K562 (cell line): ENCODE results near the gene VPS13D. TPM values are rescaled to one million over a fixed set of nuclear protein-coding genes. Genes with fewer than 3 reads are reported as not detected.
"Not testable (repeated sequence)": the region's sequence is repeated elsewhere in the genome, so short reads cannot be mapped to it uniquely, and the experiment has no call there.

Experiments
- ATAC-seq: fragments of 200-7000 bp; cut with Tn5 transposase; 3 replicates; pipeline ENCODE4 v1.9.1; 2020; ENCODE audit warnings: moderate library complexity
- BruUV-seq: library from RNA; stranded (reverse); fragments of 400-500 nt; replicated peaks from 2 replicates; lab custom pipeline; 2021; lab: Mats Ljungman, UMichigan
- CTCF ChIA-PET: fragments of 300-600 bp; formaldehyde crosslinking; extraction: SDS; loops from one replicate; lab custom pipeline; 2021; ENCODE audit warnings: low intra/inter-chr PET ratio; lab: Yijun Ruan, JAX
- POLR2A ChIA-PET: fragments of 300-600, 350-650 bp; sonication (Branson Sonifier 250); formaldehyde crosslinking; extraction: SDS; loops from one replicate; lab custom pipeline; 2021; ENCODE audit warnings: antibody characterized with exemption, inconsistent platforms; lab: Yijun Ruan, JAX
- DNase-seq, 4 experiments: peaks; one replicate each; pipeline versions ENCODE4 v3.0.0 to v3.0.0-alpha.2; 2011 to 2018; ENCODE audit warnings: low spot score in 3 of 4, mixed read lengths in 3 of 4; ENCODE audit errors: extremely low read depth in 1 of 4
- FAIRE-seq: peaks from 2 replicates; lab custom pipeline; 2011; peaks lifted over from hg19 to GRCh38; lab: Jason Lieb, UNC
- H2AFZ ChIP-seq: 2 replicates; pipeline ENCODE4 v1.6.0; 2011; ENCODE audit warnings: low read depth, low read length, control low read depth, inconsistent platforms
- H3K27ac ChIP-seq: fragments of 200-600 bp; 3 replicates; pipeline ENCODE4 v1.8.0; 2011; ENCODE audit warnings: low read depth, mild to moderate bottlenecking, control low read depth, inconsistent platforms, low read length, moderate library complexity, mixed read lengths; ENCODE audit errors: extremely low read depth
- H3K27me3 ChIP-seq, 2 experiments: fragments of 300-600 bp in 1 of 2; 2 replicates in 1 of 2; 3 replicates in 1 of 2; pipeline versions ENCODE4 v1.6.0 to v1.8.0; 2011; ENCODE audit warnings: inconsistent platforms in 2 of 2, low read length in 2 of 2, mild to moderate bottlenecking in 1 of 2, mixed read lengths in 1 of 2, moderate library complexity in 1 of 2; ENCODE audit not compliant: control insufficient read depth in 2 of 2, insufficient read depth in 2 of 2
- H3K36me3 ChIP-seq: fragments of 300-600 bp; 3 replicates; pipeline ENCODE4 v1.8.0; 2011; ENCODE audit warnings: mild to moderate bottlenecking, low read length, inconsistent platforms; ENCODE audit not compliant: control insufficient read depth, insufficient read depth
- H3K4me1 ChIP-seq, 2 experiments: fragments of 200-600 bp in 1 of 2; replicated peaks in 1 of 2; 2 replicates in 1 of 2; 3 replicates in 1 of 2; pipeline versions ENCODE4 v1.5.1 to v1.8.0; 2011; ENCODE audit warnings: inconsistent platforms in 2 of 2, low read length in 2 of 2, mild to moderate bottlenecking in 1 of 2, mixed read lengths in 1 of 2, moderate library complexity in 1 of 2; ENCODE audit not compliant: control insufficient read depth in 2 of 2, insufficient read depth in 2 of 2
- H3K4me2 ChIP-seq: 2 replicates; pipeline ENCODE4 v1.6.1; 2011; ENCODE audit warnings: low read length, control low read depth, inconsistent platforms, mixed read lengths; ENCODE audit not compliant: insufficient read depth
- H3K4me3 ChIP-seq: fragments of 200-600 bp; sonication (generic), shearing (Covaris generic); 2 replicates; pipeline ENCODE4 v1.5.1; 2016; ENCODE audit warnings: control low read depth, inconsistent platforms
- H3K79me2 ChIP-seq: fragments of 200-600 bp; 3 replicates; pipeline ENCODE4 v1.8.0; 2011; ENCODE audit warnings: low read length, inconsistent platforms; ENCODE audit not compliant: control insufficient read depth, insufficient read depth
- H3K9ac ChIP-seq, 2 experiments: 2 replicates each; pipeline versions ENCODE4 v1.6.0 to v1.6.1; 2011; ENCODE audit warnings: low read depth in 2 of 2, low read length in 2 of 2, control low read depth in 1 of 2, inconsistent platforms in 1 of 2, mild to moderate bottlenecking in 1 of 2, mixed read lengths in 1 of 2; ENCODE audit not compliant: insufficient read depth in 1 of 2
- H3K9me1 ChIP-seq: one replicate; pipeline ENCODE4 v1.6.0; 2011; ENCODE audit warnings: inconsistent platforms, mild to moderate bottlenecking, low read length, moderate library complexity; ENCODE audit not compliant: control insufficient read depth, insufficient read depth
- H3K9me3 ChIP-seq: replicated peaks from 2 replicates; pipeline ENCODE4 v1.5.1; 2011; ENCODE audit warnings: low read depth, low read length, inconsistent platforms; ENCODE audit not compliant: control insufficient read depth, insufficient read depth
- H4K20me1 ChIP-seq: replicated peaks from 2 replicates; pipeline ENCODE4 v1.6.1; 2011; ENCODE audit warnings: low read length, inconsistent platforms, mixed read lengths; ENCODE audit not compliant: control insufficient read depth, insufficient read depth
- ATF7 ChIP-seq: fragments of 450-650 bp; IDR thresholded peaks from 2 replicates; pipeline ENCODE4 v1.7.1; 2014; ENCODE audit warnings: mild to moderate bottlenecking, moderate library complexity
- ILF3 ChIP-seq: fragments of 450-650 bp; IDR thresholded peaks from 2 replicates; pipeline ENCODE4 v1.6.1; 2018; ENCODE audit warnings: antibody characterized with exemption, mild to moderate bottlenecking, moderate library complexity, borderline replicate concordance
- MTA2 ChIP-seq: fragments of 450-650 bp; IDR thresholded peaks from 2 replicates; pipeline ENCODE4 v1.6.1; 2016; ENCODE audit warnings: low read depth
- RAD51 ChIP-seq: fragments of 450-650 bp; IDR thresholded peaks from 2 replicates; pipeline ENCODE4 v1.7.1; 2016; ENCODE audit warnings: low read depth, mild to moderate bottlenecking, borderline replicate concordance
- YBX1 ChIP-seq: fragments of 450-650 bp; IDR thresholded peaks from 2 replicates; pipeline ENCODE4 v1.7.1; 2016; ENCODE audit warnings: mild to moderate bottlenecking
- ZNF253 ChIP-seq: fragments of 250-450 bp; sonication (Bioruptor Pico); conservative IDR thresholded peaks from 2 replicates; pipeline ENCODE4 v1.6.1; 2021; ENCODE audit warnings: mild to moderate bottlenecking
- ZNF551 ChIP-seq: fragments of 250-450 bp; sonication (Bioruptor Pico); IDR thresholded peaks from 2 replicates; pipeline ENCODE4 v1.5.0; 2021; ENCODE audit warnings: mild to moderate bottlenecking, moderate library complexity
- ZNF699 ChIP-seq: fragments of 250-450 bp; sonication (Bioruptor Pico); IDR thresholded peaks from 2 replicates; pipeline ENCODE4 v1.8.0; 2021; ENCODE audit warnings: mild to moderate bottlenecking, moderate library complexity; ENCODE audit not compliant: insufficient replicate concordance
- WGBS: fragments of 100-300 bp; shearing (Covaris generic); methylation state at CpG from one replicate; pipeline ENCODE4 v1.1.6; 2016; ENCODE audit warnings: low coverage, mixed read lengths; ENCODE audit not compliant: insufficient coverage; ENCODE audit errors: missing lambda C conversion rate; 5-methylcytosine and 5-hydroxymethylcytosine counted together
- in situ Hi-C: fragments of 300-500 bp; cut with MboI; formaldehyde crosslinking; loops from 4 replicates; pipeline ENCODE4 v1.15.0; 2018; ENCODE audit warnings: inconsistent platforms, mixed read lengths
- intact Hi-C: fragments of 100-400 bp; cut with micrococcal nuclease; formaldehyde crosslinking; loops from 2 replicates; pipeline ENCODE4 v1.14.2; 2022
- polyA plus RNA-seq, 8 experiments: library from polyadenylated mRNA; depleted of rRNA in 4 of 8; stranded (reverse) in 5 of 8; unstranded in 3 of 8; fragments of >200 nt; fragmentation: Nextera tagmentation in 2 of 8; fragmentation: Illumina TruSeq in 1 of 8; extraction: Ambion mirVana in 2 of 8; extraction: Trizol in 1 of 8; gene quantifications; 2 replicates each; pipeline versions ENCODE4 v1.2.1 to v1.2.3, GENCODE V29; 2011 to 2014; ENCODE audit warnings: inconsistent platforms in 1 of 8, missing spikeins in 1 of 8
- total RNA-seq, 7 experiments: library from RNA; depleted of rRNA in 6 of 7; stranded (reverse); fragments of >200 nt in 6 of 7; fragmentation: Illumina TruSeq in 2 of 7; extraction: Trizol in 2 of 7; gene quantifications; 2 replicates each; pipeline versions ENCODE4 v1.2.1 to v1.2.3, GENCODE V29; 2011 to 2021; ENCODE audit warnings: low replicate concordance in 1 of 7
- TF ChIP-seq, protein P1 (sequence below): fragments of 200-800 bp; sonication (Bioruptor generic); IDR thresholded peaks from 2 replicates; pipeline ENCODE4 v1.6.1; 2017; ENCODE audit warnings: missing genetic modification characterization, missing compliant biosample characterization
- TF ChIP-seq, protein P2 (sequence below), 3 experiments: fragments of 200-800 bp in 1 of 3; sonication (Bioruptor generic) in 1 of 3; sonication (generic) in 1 of 3; formaldehyde crosslinking in 1 of 3; IDR thresholded peaks; 2 replicates each; pipeline versions ENCODE4 v1.6.1 to v1.8.0; 2016 to 2022; ENCODE audit warnings: mild to moderate bottlenecking in 2 of 3, missing compliant biosample characterization in 2 of 3, missing genetic modification characterization in 2 of 3, missing genetic modification reagents in 1 of 3
- TF ChIP-seq, protein P3 (sequence below): fragments of 250-450 bp; sonication (Bioruptor Pico); IDR thresholded peaks from 2 replicates; pipeline ENCODE4 v1.8.0; 2022; ENCODE audit warnings: inconsistent platforms, mild to moderate bottlenecking, moderate library complexity, borderline replicate concordance
- TF ChIP-seq, protein P4 (sequence below), 2 experiments: IDR thresholded peaks in 1 of 2; conservative IDR thresholded peaks in 1 of 2; 2 replicates each; pipeline ENCODE4 v1.6.1; 2016; ENCODE audit warnings: low read depth in 2 of 2, mild to moderate bottlenecking in 1 of 2, missing compliant biosample characterization in 1 of 2, missing genetic modification characterization in 1 of 2, moderate library complexity in 1 of 2

Gene VPS13D
- total and polyA plus RNA-seq, 9 of the 15 experiments (the other 6 are each of a cell fraction or from before 2014, with no cell fraction given): 6.1 to 51.5 (median 38.5) TPM

DNA sequence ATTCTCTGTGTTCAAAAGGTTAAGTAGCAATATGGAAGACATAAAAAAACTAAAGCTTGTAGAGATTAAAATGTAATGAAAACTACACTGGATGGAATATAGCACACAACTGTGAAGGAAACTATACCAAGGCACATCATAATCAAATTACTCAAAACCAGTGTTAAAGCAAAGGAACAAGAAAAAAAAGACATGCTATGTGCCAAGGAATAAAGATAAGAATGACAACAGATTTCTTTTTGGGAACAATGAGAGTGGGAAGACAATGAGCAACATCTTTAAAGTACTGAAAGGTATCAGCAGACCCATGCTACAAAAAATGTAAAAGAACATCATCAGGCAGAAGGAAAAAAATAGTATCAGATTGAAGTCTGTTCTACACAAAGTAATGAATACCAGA lies 157.8 kb downstream of the VPS13D start (continued):
- TF ChIP-seq, protein P1, sequence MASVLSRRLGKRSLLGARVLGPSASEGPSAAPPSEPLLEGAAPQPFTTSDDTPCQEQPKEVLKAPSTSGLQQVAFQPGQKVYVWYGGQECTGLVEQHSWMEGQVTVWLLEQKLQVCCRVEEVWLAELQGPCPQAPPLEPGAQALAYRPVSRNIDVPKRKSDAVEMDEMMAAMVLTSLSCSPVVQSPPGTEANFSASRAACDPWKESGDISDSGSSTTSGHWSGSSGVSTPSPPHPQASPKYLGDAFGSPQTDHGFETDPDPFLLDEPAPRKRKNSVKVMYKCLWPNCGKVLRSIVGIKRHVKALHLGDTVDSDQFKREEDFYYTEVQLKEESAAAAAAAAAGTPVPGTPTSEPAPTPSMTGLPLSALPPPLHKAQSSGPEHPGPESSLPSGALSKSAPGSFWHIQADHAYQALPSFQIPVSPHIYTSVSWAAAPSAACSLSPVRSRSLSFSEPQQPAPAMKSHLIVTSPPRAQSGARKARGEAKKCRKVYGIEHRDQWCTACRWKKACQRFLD (CRISPR knock-in tag): no peak
- TF ChIP-seq ZNF253 (CRISPR knock-in tag): no peak
- no peak for TF ChIP-seq MTA2
- TF ChIP-seq, protein P2, sequence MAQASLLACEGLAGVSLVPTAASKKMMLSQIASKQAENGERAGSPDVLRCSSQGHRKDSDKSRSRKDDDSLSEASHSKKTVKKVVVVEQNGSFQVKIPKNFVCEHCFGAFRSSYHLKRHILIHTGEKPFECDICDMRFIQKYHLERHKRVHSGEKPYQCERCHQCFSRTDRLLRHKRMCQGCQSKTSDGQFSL (CRISPR knock-in tag; IDR thresholded peaks at IDR 0.05): no peak
- TF ChIP-seq, protein P2 (tag; IDR thresholded peaks at IDR 0.05): no peak
- no peak for TF ChIP-seq ILF3
- TF ChIP-seq ZNF699 (CRISPR knock-in tag): no peak
- TF ChIP-seq, protein P3, sequence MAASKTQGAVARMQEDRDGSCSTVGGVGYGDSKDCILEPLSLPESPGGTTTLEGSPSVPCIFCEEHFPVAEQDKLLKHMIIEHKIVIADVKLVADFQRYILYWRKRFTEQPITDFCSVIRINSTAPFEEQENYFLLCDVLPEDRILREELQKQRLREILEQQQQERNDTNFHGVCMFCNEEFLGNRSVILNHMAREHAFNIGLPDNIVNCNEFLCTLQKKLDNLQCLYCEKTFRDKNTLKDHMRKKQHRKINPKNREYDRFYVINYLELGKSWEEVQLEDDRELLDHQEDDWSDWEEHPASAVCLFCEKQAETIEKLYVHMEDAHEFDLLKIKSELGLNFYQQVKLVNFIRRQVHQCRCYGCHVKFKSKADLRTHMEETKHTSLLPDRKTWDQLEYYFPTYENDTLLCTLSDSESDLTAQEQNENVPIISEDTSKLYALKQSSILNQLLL (CRISPR knock-in tag): no peak
- TF ChIP-seq, protein P4, sequence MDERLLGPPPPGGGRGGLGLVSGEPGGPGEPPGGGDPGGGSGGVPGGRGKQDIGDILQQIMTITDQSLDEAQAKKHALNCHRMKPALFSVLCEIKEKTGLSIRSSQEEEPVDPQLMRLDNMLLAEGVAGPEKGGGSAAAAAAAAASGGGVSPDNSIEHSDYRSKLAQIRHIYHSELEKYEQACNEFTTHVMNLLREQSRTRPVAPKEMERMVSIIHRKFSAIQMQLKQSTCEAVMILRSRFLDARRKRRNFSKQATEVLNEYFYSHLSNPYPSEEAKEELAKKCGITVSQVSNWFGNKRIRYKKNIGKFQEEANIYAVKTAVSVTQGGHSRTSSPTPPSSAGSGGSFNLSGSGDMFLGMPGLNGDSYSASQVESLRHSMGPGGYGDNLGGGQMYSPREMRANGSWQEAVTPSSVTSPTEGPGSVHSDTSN (CRISPR knock-in tag; IDR thresholded peaks at IDR 0.05; ENCODE audit: low read depth): no peak
- TF ChIP-seq, protein P4 (tag; conservative IDR thresholded peaks at IDR 0.05; ENCODE audit: low read depth): no peak
- no peak for TF ChIP-seq YBX1
- TF ChIP-seq ATF7: no peak
- no peak for TF ChIP-seq RAD51
- no peak for TF ChIP-seq ZNF551 (CRISPR knock-in tag)

DNA sequence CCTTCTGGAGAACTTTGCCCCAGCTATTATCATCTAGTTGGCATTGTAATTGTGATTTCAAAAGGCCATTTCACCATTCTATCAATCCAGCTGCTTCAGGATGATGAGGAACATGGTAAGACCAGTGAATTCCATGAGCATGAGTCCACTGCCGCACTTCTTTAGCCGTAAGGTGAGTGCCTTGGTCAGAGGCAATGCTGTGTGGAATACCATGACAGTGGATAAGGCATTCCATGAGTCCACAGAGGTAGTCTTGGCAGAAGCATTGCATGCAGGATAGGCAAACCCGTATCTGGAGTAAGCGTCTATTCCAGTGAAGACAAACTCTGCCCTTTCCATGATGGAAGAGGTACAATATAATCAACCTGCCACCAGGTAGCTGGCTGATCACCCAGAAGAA lies 160.5 kb downstream of the VPS13D start:
- WGBS: 95% methylated on average over 4 of the region's 4 CpGs
- ATAC-seq, H3K4me2 ChIP-seq, intact Hi-C loops, BruUV-seq, FAIRE-seq, H3K4me1 ChIP-seq, in situ Hi-C loops, CTCF ChIA-PET, H4K20me1 ChIP-seq, DNase-seq, H3K9ac ChIP-seq, H3K4me3 ChIP-seq, H3K79me2 ChIP-seq, H3K27ac ChIP-seq, H2AFZ ChIP-seq, H3K9me1 ChIP-seq, POLR2A ChIA-PET, H3K27me3 ChIP-seq: not testable (repeated sequence)
- peaks cover 13% of the 10 kb centered on the region for H3K9me3 ChIP-seq
- H3K36me3 ChIP-seq: peaks cover 40% of the 10 kb centered on the region
